22Rv1 (cell line): ENCODE data around the gene SLC16A2.

Experiments used
- ZFX ChIP-seq: fragments of 450-650 bp; IDR thresholded peaks from 2 replicates; pipeline ENCODE4 v1.6.1; 2017; ENCODE audit warnings: antibody characterized with exemption, borderline replicate concordance
- TF ChIP-seq, protein P1 (sequence below): fragments of 450-650 bp; IDR thresholded peaks from 2 replicates; pipeline ENCODE4 v1.5.1; 2017; ENCODE audit warnings: mild to moderate bottlenecking

DNA sequence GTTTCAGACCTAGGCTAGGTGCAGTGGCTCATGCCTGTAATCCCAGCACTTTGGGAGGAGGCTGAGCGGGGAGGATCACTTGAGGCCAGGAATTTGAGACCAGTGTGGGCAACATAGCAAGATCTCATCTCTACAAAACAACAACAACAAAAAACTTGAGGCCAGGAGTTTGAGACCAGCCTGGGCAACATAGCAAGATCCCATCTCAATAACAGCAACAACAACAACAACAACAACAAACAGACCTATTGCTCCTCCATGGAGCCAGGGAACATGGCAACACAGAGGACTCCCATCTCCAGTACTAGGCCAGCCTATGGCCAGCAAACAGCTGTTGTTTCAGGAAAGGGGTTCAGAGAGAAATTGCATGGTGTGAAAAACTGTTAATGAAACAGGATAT lies 43.4 kb downstream of the SLC16A2 start:
- TF ChIP-seq, protein P1, sequence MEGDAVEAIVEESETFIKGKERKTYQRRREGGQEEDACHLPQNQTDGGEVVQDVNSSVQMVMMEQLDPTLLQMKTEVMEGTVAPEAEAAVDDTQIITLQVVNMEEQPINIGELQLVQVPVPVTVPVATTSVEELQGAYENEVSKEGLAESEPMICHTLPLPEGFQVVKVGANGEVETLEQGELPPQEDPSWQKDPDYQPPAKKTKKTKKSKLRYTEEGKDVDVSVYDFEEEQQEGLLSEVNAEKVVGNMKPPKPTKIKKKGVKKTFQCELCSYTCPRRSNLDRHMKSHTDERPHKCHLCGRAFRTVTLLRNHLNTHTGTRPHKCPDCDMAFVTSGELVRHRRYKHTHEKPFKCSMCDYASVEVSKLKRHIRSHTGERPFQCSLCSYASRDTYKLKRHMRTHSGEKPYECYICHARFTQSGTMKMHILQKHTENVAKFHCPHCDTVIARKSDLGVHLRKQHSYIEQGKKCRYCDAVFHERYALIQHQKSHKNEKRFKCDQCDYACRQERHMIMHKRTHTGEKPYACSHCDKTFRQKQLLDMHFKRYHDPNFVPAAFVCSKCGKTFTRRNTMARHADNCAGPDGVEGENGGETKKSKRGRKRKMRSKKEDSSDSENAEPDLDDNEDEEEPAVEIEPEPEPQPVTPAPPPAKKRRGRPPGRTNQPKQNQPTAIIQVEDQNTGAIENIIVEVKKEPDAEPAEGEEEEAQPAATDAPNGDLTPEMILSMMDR: no peak
- TF ChIP-seq ZFX: no peak
